ENCODE measurements around the gene C10orf90.
A peak's percentile ranks its signal among the peaks of the same experiment; 100 is the strongest.

The C10orf90 gene

GRCh38 chr10:126538439-126539135, 131.9 kb downstream of the C10orf90 start:
- no peak for DNase-seq (ENCODE audit: low spot score)

- DNase-seq (ENCODE audit: low spot score), result no peak
Measured at GRCh38 chr10:126536656-126537055, 133.8 kb downstream of the C10orf90 start.

GRCh38 chr10:126536148-126536547, 134.3 kb downstream of the C10orf90 start:
- no peak for DNase-seq (ENCODE audit: low spot score)

- DNase-seq (ENCODE audit: low spot score), result no peak
Measured at GRCh38 chr10:126533644-126534043, 136.8 kb downstream of the C10orf90 start.

GRCh38 chr10:126528315-126528835, 142.1 kb downstream of the C10orf90 start:
- no peak for DNase-seq (ENCODE audit: low spot score)

GRCh38 chr10:126527645-126528314, 142.7 kb downstream of the C10orf90 start:
- no peak for DNase-seq (ENCODE audit: low spot score)

GRCh38 chr10:126525326-126525725, 145.2 kb downstream of the C10orf90 start:
- no peak for DNase-seq (ENCODE audit: low spot score)

- no peak for DNase-seq (ENCODE audit: low spot score)
Measured at GRCh38 chr10:126524526-126524925, 146.0 kb downstream of the C10orf90 start.

- DNase-seq (ENCODE audit: low spot score), result no peak
Measured at GRCh38 chr10:126523071-126523470, 147.4 kb downstream of the C10orf90 start.

GRCh38 chr10:126521399-126521798, 149.1 kb downstream of the C10orf90 start:
- DNase-seq (ENCODE audit: low spot score), result no peak

GRCh38 chr10:126520751-126521317, 149.7 kb downstream of the C10orf90 start:
- DNase-seq (ENCODE audit: low spot score), result no peak

GRCh38 chr10:126519992-126520391, 150.5 kb downstream of the C10orf90 start:
- no peak for DNase-seq (ENCODE audit: low spot score)

- no peak for DNase-seq (ENCODE audit: low spot score)
Measured at GRCh38 chr10:126519185-126519584, 151.3 kb downstream of the C10orf90 start.

GRCh38 chr10:126518218-126519080, 152.0 kb downstream of the C10orf90 start:
- no peak for DNase-seq (ENCODE audit: low spot score)

GRCh38 chr10:126516515-126516914, 154.0 kb downstream of the C10orf90 start:
- no peak for DNase-seq (ENCODE audit: low spot score)

- no peak for DNase-seq (ENCODE audit: low spot score)
Measured at GRCh38 chr10:126511917-126512479, 158.5 kb downstream of the C10orf90 start.

- no peak for DNase-seq (ENCODE audit: low spot score)
Measured at GRCh38 chr10:126509182-126509581, 161.3 kb downstream of the C10orf90 start.

- DNase-seq (ENCODE audit: low spot score), result no peak
Measured at GRCh38 chr10:126508535-126509040, 161.9 kb downstream of the C10orf90 start.

GRCh38 chr10:126504761-126505112, 165.8 kb downstream of the C10orf90 start:
- no peak for DNase-seq (ENCODE audit: low spot score)

- DNase-seq (ENCODE audit: low spot score), result peak; percentile 46
Measured at GRCh38 chr10:126504063-126504760, 166.3 kb downstream of the C10orf90 start.

Data from kidney capillary endothelial cell (primary cell).